CD4-positive, alpha-beta T cell treated with Interleukin-1 beta for 1 hour (primary cell): ENCODE results near the gene B4GALT2.
A peak's percentile ranks its signal among the peaks of the same experiment; 100 is the strongest.

Experiments used
- DNase-seq, 2 donors: peaks; one replicate each; pipeline ENCODE4 v3.0.0-alpha.2; 2020 to 2022

The B4GALT2 gene

GRCh38 chr1:44008259-44008658, 29.2 kb downstream of the B4GALT2 start:
- no peak for DNase-seq

GRCh38 chr1:44010935-44011471, 32.0 kb downstream of the B4GALT2 start:
- no peak for DNase-seq

- DNase-seq: no peak
These were observed 33.4 kb downstream of the B4GALT2 start for GRCh38 chr1:44012404-44012803.

GRCh38 chr1:44012941-44013609, 34.1 kb downstream of the B4GALT2 start:
- DNase-seq: no peak

GRCh38 chr1:44013949-44014348, 34.9 kb downstream of the B4GALT2 start:
- no peak for DNase-seq

- DNase-seq: no peak
These were observed 35.5 kb downstream of the B4GALT2 start for GRCh38 chr1:44014365-44015104.

GRCh38 chr1:44015206-44015605, 36.2 kb downstream of the B4GALT2 start:
- DNase-seq: no peak

GRCh38 chr1:44016041-44016889, 37.3 kb downstream of the B4GALT2 start:
- no peak for DNase-seq

GRCh38 chr1:44016890-44017400, 37.9 kb downstream of the B4GALT2 start:
- no peak for DNase-seq

GRCh38 chr1:44019466-44019948, 40.5 kb downstream of the B4GALT2 start:
- no peak for DNase-seq

GRCh38 chr1:44020464-44020863, 41.5 kb downstream of the B4GALT2 start:
- DNase-seq: no peak

GRCh38 chr1:44021156-44021555, 42.1 kb downstream of the B4GALT2 start:
- no peak for DNase-seq

GRCh38 chr1:44021581-44022321, 42.7 kb downstream of the B4GALT2 start:
- no peak for DNase-seq

- DNase-seq: no peak
These were observed 45.3 kb downstream of the B4GALT2 start for GRCh38 chr1:44024031-44024902.

GRCh38 chr1:44024903-44025525, 46.0 kb downstream of the B4GALT2 start:
- no peak for DNase-seq

GRCh38 chr1:44025816-44026215, 46.8 kb downstream of the B4GALT2 start:
- DNase-seq: no peak

- no peak for DNase-seq
These were observed 48.3 kb downstream of the B4GALT2 start for GRCh38 chr1:44027320-44027719.

- no peak for DNase-seq
These were observed 50.4 kb downstream of the B4GALT2 start for GRCh38 chr1:44029260-44029910.

- DNase-seq: peak; percentile 86
These were observed 51.0 kb downstream of the B4GALT2 start for GRCh38 chr1:44029911-44030604.
